K562 (cell line): ENCODE measurements around the gene ARL10. TPM values are rescaled to one million over a fixed set of nuclear protein-coding genes. Genes with fewer than 3 reads are reported as not detected.

Source experiments
- ATAC-seq: fragments of 200-7000 bp; cut with Tn5 transposase; 3 replicates; pipeline ENCODE4 v1.9.1; 2020; ENCODE audit warnings: moderate library complexity
- BruUV-seq: library from RNA; stranded (reverse); fragments of 400-500 nt; replicated peaks from 2 replicates; lab custom pipeline; 2021; lab: Mats Ljungman, UMichigan
- CTCF ChIA-PET: fragments of 300-600 bp; formaldehyde crosslinking; extraction: SDS; loops from one replicate; lab custom pipeline; 2021; ENCODE audit warnings: low intra/inter-chr PET ratio; lab: Yijun Ruan, JAX
- POLR2A ChIA-PET: fragments of 300-600, 350-650 bp; sonication (Branson Sonifier 250); formaldehyde crosslinking; extraction: SDS; loops from one replicate; lab custom pipeline; 2021; ENCODE audit warnings: antibody characterized with exemption, inconsistent platforms; lab: Yijun Ruan, JAX
- DNase-seq, 4 experiments: peaks; one replicate each; pipeline versions ENCODE4 v3.0.0 to v3.0.0-alpha.2; 2011 to 2018; ENCODE audit warnings: low spot score in 3 of 4, mixed read lengths in 3 of 4; ENCODE audit errors: extremely low read depth in 1 of 4
- FAIRE-seq: peaks from 2 replicates; lab custom pipeline; 2011; peaks lifted over from hg19 to GRCh38; lab: Jason Lieb, UNC
- H2AFZ ChIP-seq: 2 replicates; pipeline ENCODE4 v1.6.0; 2011; ENCODE audit warnings: low read depth, low read length, control low read depth, inconsistent platforms
- H3K27ac ChIP-seq: fragments of 200-600 bp; 3 replicates; pipeline ENCODE4 v1.8.0; 2011; ENCODE audit warnings: low read depth, mild to moderate bottlenecking, control low read depth, inconsistent platforms, low read length, moderate library complexity, mixed read lengths; ENCODE audit errors: extremely low read depth
- H3K27me3 ChIP-seq, 2 experiments: fragments of 300-600 bp in 1 of 2; 2 replicates in 1 of 2; 3 replicates in 1 of 2; pipeline versions ENCODE4 v1.6.0 to v1.8.0; 2011; ENCODE audit warnings: inconsistent platforms in 2 of 2, low read length in 2 of 2, mild to moderate bottlenecking in 1 of 2, mixed read lengths in 1 of 2, moderate library complexity in 1 of 2; ENCODE audit not compliant: control insufficient read depth in 2 of 2, insufficient read depth in 2 of 2
- H3K36me3 ChIP-seq: fragments of 300-600 bp; 3 replicates; pipeline ENCODE4 v1.8.0; 2011; ENCODE audit warnings: mild to moderate bottlenecking, low read length, inconsistent platforms; ENCODE audit not compliant: control insufficient read depth, insufficient read depth
- H3K4me1 ChIP-seq, 2 experiments: fragments of 200-600 bp in 1 of 2; replicated peaks in 1 of 2; 2 replicates in 1 of 2; 3 replicates in 1 of 2; pipeline versions ENCODE4 v1.5.1 to v1.8.0; 2011; ENCODE audit warnings: inconsistent platforms in 2 of 2, low read length in 2 of 2, mild to moderate bottlenecking in 1 of 2, mixed read lengths in 1 of 2, moderate library complexity in 1 of 2; ENCODE audit not compliant: control insufficient read depth in 2 of 2, insufficient read depth in 2 of 2
- H3K4me2 ChIP-seq: 2 replicates; pipeline ENCODE4 v1.6.1; 2011; ENCODE audit warnings: low read length, control low read depth, inconsistent platforms, mixed read lengths; ENCODE audit not compliant: insufficient read depth
- H3K4me3 ChIP-seq: fragments of 200-600 bp; sonication (generic), shearing (Covaris generic); 2 replicates; pipeline ENCODE4 v1.5.1; 2016; ENCODE audit warnings: control low read depth, inconsistent platforms
- H3K79me2 ChIP-seq: fragments of 200-600 bp; 3 replicates; pipeline ENCODE4 v1.8.0; 2011; ENCODE audit warnings: low read length, inconsistent platforms; ENCODE audit not compliant: control insufficient read depth, insufficient read depth
- H3K9ac ChIP-seq, 2 experiments: 2 replicates each; pipeline versions ENCODE4 v1.6.0 to v1.6.1; 2011; ENCODE audit warnings: low read depth in 2 of 2, low read length in 2 of 2, control low read depth in 1 of 2, inconsistent platforms in 1 of 2, mild to moderate bottlenecking in 1 of 2, mixed read lengths in 1 of 2; ENCODE audit not compliant: insufficient read depth in 1 of 2
- H3K9me1 ChIP-seq: one replicate; pipeline ENCODE4 v1.6.0; 2011; ENCODE audit warnings: inconsistent platforms, mild to moderate bottlenecking, low read length, moderate library complexity; ENCODE audit not compliant: control insufficient read depth, insufficient read depth
- H3K9me3 ChIP-seq: replicated peaks from 2 replicates; pipeline ENCODE4 v1.5.1; 2011; ENCODE audit warnings: low read depth, low read length, inconsistent platforms; ENCODE audit not compliant: control insufficient read depth, insufficient read depth
- H4K20me1 ChIP-seq: replicated peaks from 2 replicates; pipeline ENCODE4 v1.6.1; 2011; ENCODE audit warnings: low read length, inconsistent platforms, mixed read lengths; ENCODE audit not compliant: control insufficient read depth, insufficient read depth
- FOXP4 ChIP-seq: sonication (generic); formaldehyde crosslinking; IDR thresholded peaks from 2 replicates; pipeline ENCODE4 v1.8.0; 2022; ENCODE audit warnings: mild to moderate bottlenecking, missing genetic modification reagents, borderline replicate concordance
- HOXB6 ChIP-seq: fragments of 250-450 bp; sonication (Bioruptor Pico); IDR thresholded peaks from 2 replicates; pipeline ENCODE4 v1.5.1; 2022; ENCODE audit warnings: mild to moderate bottlenecking, borderline replicate concordance
- ILF3 ChIP-seq: fragments of 450-650 bp; IDR thresholded peaks from 2 replicates; pipeline ENCODE4 v1.6.1; 2018; ENCODE audit warnings: antibody characterized with exemption, mild to moderate bottlenecking, moderate library complexity, borderline replicate concordance
- NFE2 ChIP-seq: IDR thresholded peaks from 2 replicates; pipeline ENCODE4 v1.6.1; 2014; ENCODE audit warnings: antibody characterized with exemption, low read depth
- NR2F6 ChIP-seq: fragments of 450-650 bp; formaldehyde crosslinking; IDR thresholded peaks from 2 replicates; pipeline ENCODE4 v1.4.0; 2020; ENCODE audit warnings: mild to moderate bottlenecking
- PYGO2 ChIP-seq: fragments of 450-650 bp; IDR thresholded peaks from 2 replicates; pipeline ENCODE4 v1.6.1; 2016; ENCODE audit warnings: mild to moderate bottlenecking, missing genetic modification characterization, moderate library complexity, missing compliant biosample characterization
- SIN3A ChIP-seq, 2 experiments: fragments of 150-350 bp in 1 of 2; IDR thresholded peaks; 2 replicates each; pipeline ENCODE4 v1.6.1; 2011 to 2016; ENCODE audit warnings: borderline replicate concordance in 2 of 2, low read depth in 2 of 2, low read length in 2 of 2, mild to moderate bottlenecking in 2 of 2, moderate library complexity in 2 of 2; ENCODE audit not compliant: control insufficient read depth in 1 of 2
- SMARCE1 ChIP-seq: fragments of 450-650 bp; IDR thresholded peaks from 2 replicates; pipeline ENCODE4 v1.7.1; 2016; ENCODE audit warnings: mild to moderate bottlenecking
- TBL1XR1 ChIP-seq, 2 experiments: IDR thresholded peaks; 2 replicates each; pipeline ENCODE4 v1.6.1; 2012; ENCODE audit warnings: improper control_type of control experiment in 2 of 2, low read length in 2 of 2, mild to moderate bottlenecking in 1 of 2
- UBTF ChIP-seq, 2 experiments: IDR thresholded peaks; 2 replicates each; pipeline ENCODE4 v1.6.1; 2012; ENCODE audit warnings: improper control_type of control experiment in 2 of 2, low read depth in 2 of 2, low read length in 2 of 2, borderline replicate concordance in 1 of 2
- ZNF197 ChIP-seq: fragments of 200-800 bp; sonication (Bioruptor generic); IDR thresholded peaks from 2 replicates; pipeline ENCODE4 v1.6.1; 2016; ENCODE audit warnings: low read depth, missing genetic modification characterization, missing compliant biosample characterization
- ZNF224 ChIP-seq: sonication (generic); formaldehyde crosslinking; IDR thresholded peaks from 2 replicates; pipeline ENCODE4 v1.8.0; 2022; ENCODE audit warnings: mild to moderate bottlenecking, missing genetic modification reagents
- ZNF76 ChIP-seq: fragments of 250-450 bp; sonication (Bioruptor Pico); IDR thresholded peaks from 2 replicates; pipeline ENCODE4 v1.4.0; 2020; ENCODE audit warnings: mild to moderate bottlenecking, moderate library complexity, borderline replicate concordance
- WGBS: fragments of 100-300 bp; shearing (Covaris generic); methylation state at CpG from one replicate; pipeline ENCODE4 v1.1.6; 2016; ENCODE audit warnings: low coverage, mixed read lengths; ENCODE audit not compliant: insufficient coverage; ENCODE audit errors: missing lambda C conversion rate; 5-methylcytosine and 5-hydroxymethylcytosine counted together
- in situ Hi-C: fragments of 300-500 bp; cut with MboI; formaldehyde crosslinking; loops from 4 replicates; pipeline ENCODE4 v1.15.0; 2018; ENCODE audit warnings: inconsistent platforms, mixed read lengths
- intact Hi-C: fragments of 100-400 bp; cut with micrococcal nuclease; formaldehyde crosslinking; loops from 2 replicates; pipeline ENCODE4 v1.14.2; 2022
- polyA plus RNA-seq, 8 experiments: library from polyadenylated mRNA; depleted of rRNA in 4 of 8; stranded (reverse) in 5 of 8; unstranded in 3 of 8; fragments of >200 nt; fragmentation: Nextera tagmentation in 2 of 8; fragmentation: Illumina TruSeq in 1 of 8; extraction: Ambion mirVana in 2 of 8; extraction: Trizol in 1 of 8; gene quantifications; 2 replicates each; pipeline versions ENCODE4 v1.2.1 to v1.2.3, GENCODE V29; 2011 to 2014; ENCODE audit warnings: inconsistent platforms in 1 of 8, missing spikeins in 1 of 8
- total RNA-seq, 7 experiments: library from RNA; depleted of rRNA in 6 of 7; stranded (reverse); fragments of >200 nt in 6 of 7; fragmentation: Illumina TruSeq in 2 of 7; extraction: Trizol in 2 of 7; gene quantifications; 2 replicates each; pipeline versions ENCODE4 v1.2.1 to v1.2.3, GENCODE V29; 2011 to 2021; ENCODE audit warnings: low replicate concordance in 1 of 7
- TF ChIP-seq, protein P1 (sequence below): fragments of 450-650 bp; IDR thresholded peaks from 2 replicates; pipeline ENCODE4 v1.6.1; 2016
- TF ChIP-seq, protein P2 (sequence below): sonication (generic); formaldehyde crosslinking; IDR thresholded peaks from 2 replicates; pipeline ENCODE4 v1.4.0; 2020; ENCODE audit warnings: mild to moderate bottlenecking, missing genetic modification reagents

The ARL10 gene
- total and polyA plus RNA-seq, 9 of the 15 experiments (the other 6 are each of a cell fraction or from before 2014, with no cell fraction given): under 0.01 to 0.40 (median 0.34) TPM; not detected in 3

DNA sequence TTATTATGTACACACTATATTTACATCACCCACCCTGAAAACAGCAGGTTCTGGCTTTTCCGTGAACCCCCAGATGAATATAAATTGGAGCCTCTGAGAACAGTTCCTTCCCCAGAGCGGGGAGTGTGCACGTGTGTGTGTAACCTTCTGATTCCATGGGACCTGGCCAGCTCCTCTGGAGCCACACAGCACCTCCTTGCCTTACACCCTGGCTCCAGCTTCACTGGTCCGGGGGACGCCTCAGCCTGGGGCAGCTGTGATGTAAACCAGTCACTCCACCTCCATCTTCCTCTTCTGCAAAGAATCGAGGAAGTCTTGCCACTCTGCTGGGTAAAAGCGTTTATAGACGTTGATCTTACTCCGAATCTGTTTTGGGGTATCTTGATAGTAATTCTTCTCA lies 18.7 kb downstream of the ARL10 start:
- BruUV-seq: no TSS peak
- in situ Hi-C loops: no loop called here
- Histone ChIP-seq H3K36me3 (peaks cover 82% of the 10 kb centered on the region), H3K4me1 (peaks cover 6 to 7% of the 10 kb centered on the region in 2 experiments; a peak in 3 of 5 replicates), H3K9me3 (no peaks in the 10 kb centered on the region), H2AFZ (no peak overlapping the region), H3K4me3 (no peak overlapping the region), H3K27ac (no peak overlapping the region), H3K9ac (no peak overlapping the region), H3K27me3 (no peaks in the 10 kb centered on the region), H3K4me2 (no peak overlapping the region), H3K79me2 (peaks cover 38% of the 10 kb centered on the region), H4K20me1 (no peaks in the 10 kb centered on the region; the same call in 1 of the 2 replicates), H3K9me1 (no peaks in the 10 kb centered on the region)
- FAIRE-seq: no peak
- no peak for ATAC-seq
- 93% methylated on average over 8 of the region's 9 CpGs for WGBS
- DNase-seq: no peak
- intact Hi-C loops: no loop called here
- ChIA-PET CTCF (no interaction called here), POLR2A (no interaction called here)
- TF ChIP-seq ILF3 (no peak), PYGO2 (no peak), ZNF197 (CRISPR knock-in tag) (no peak), NR2F6 (CRISPR knock-in tag) (no peak), SIN3A (IDR thresholded peaks at IDR 0.05; ENCODE audit: borderline replicate concordance in 2 of 2, control insufficient read depth in 1 of 2, low read depth in 2 of 2, low read length in 2 of 2) (no peak), UBTF (IDR thresholded peaks at IDR 0.05; ENCODE audit: borderline replicate concordance in 1 of 2, low read depth in 2 of 2, low read length in 2 of 2) (no peak), HOXB6 (CRISPR knock-in tag) (no peak), NFE2 (no peak), TBL1XR1 (IDR thresholded peaks at IDR 0.05; ENCODE audit: low read length in 2 of 2) (no peak), SMARCE1 (no peak), FOXP4 (CRISPR knock-in tag) (no peak), ZNF76 (CRISPR knock-in tag) (no peak), ZNF224 (CRISPR knock-in tag) (no peak)
- TF ChIP-seq, protein P1, sequence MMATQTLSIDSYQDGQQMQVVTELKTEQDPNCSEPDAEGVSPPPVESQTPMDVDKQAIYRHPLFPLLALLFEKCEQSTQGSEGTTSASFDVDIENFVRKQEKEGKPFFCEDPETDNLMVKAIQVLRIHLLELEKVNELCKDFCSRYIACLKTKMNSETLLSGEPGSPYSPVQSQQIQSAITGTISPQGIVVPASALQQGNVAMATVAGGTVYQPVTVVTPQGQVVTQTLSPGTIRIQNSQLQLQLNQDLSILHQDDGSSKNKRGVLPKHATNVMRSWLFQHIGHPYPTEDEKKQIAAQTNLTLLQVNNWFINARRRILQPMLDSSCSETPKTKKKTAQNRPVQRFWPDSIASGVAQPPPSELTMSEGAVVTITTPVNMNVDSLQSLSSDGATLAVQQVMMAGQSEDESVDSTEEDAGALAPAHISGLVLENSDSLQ: no peak
- TF ChIP-seq, protein P2, sequence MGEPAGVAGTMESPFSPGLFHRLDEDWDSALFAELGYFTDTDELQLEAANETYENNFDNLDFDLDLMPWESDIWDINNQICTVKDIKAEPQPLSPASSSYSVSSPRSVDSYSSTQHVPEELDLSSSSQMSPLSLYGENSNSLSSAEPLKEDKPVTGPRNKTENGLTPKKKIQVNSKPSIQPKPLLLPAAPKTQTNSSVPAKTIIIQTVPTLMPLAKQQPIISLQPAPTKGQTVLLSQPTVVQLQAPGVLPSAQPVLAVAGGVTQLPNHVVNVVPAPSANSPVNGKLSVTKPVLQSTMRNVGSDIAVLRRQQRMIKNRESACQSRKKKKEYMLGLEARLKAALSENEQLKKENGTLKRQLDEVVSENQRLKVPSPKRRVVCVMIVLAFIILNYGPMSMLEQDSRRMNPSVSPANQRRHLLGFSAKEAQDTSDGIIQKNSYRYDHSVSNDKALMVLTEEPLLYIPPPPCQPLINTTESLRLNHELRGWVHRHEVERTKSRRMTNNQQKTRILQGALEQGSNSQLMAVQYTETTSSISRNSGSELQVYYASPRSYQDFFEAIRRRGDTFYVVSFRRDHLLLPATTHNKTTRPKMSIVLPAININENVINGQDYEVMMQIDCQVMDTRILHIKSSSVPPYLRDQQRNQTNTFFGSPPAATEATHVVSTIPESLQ: no peak
